Stimulated activated naive B cell treated with anti-CD40 and anti-IgM and Interleukin-4, amounts not matched to agents 10 μg/mL and 1 μg/mL and 100 μg/mL, for 72 hours (primary cell): ENCODE results near the gene CD48.

Source experiments
- ATAC-seq, 2 donors: fragments of 150-1000 bp; cut with Tn5 transposase; replicated peaks; 2 replicates each; pipeline ENCODE4 v1.10.0; 2021; ENCODE audit warnings: moderate library complexity in 1 of 2
- DNase-seq: peaks from one replicate; pipeline ENCODE4 v3.0.0; 2021
- H3K27ac Mint-ChIP-seq: one replicate; pipeline ENCODE4 v1.8.0; 2022; ENCODE audit warnings: mild to moderate bottlenecking, mixed read lengths
- H3K27me3 Mint-ChIP-seq, 2 donors: one replicate each; pipeline ENCODE4 v1.8.0; 2022; ENCODE audit warnings: mixed read lengths in 2 of 2
- H3K36me3 Mint-ChIP-seq, 2 donors: one replicate each; pipeline ENCODE4 v1.8.0; 2022; ENCODE audit warnings: mixed read lengths in 2 of 2, mild to moderate bottlenecking in 1 of 2
- H3K4me1 Mint-ChIP-seq, 2 donors: one replicate each; pipeline ENCODE4 v1.8.0; 2022; ENCODE audit warnings: mixed read lengths in 2 of 2, mild to moderate bottlenecking in 1 of 2
- H3K4me3 Mint-ChIP-seq, 2 donors: one replicate each; pipeline ENCODE4 v1.8.0; 2022; ENCODE audit warnings: mild to moderate bottlenecking in 2 of 2, mixed read lengths in 2 of 2, moderate library complexity in 1 of 2
- H3K9me3 Mint-ChIP-seq, 2 donors: one replicate each; pipeline ENCODE4 v1.8.0; 2022; ENCODE audit warnings: mixed read lengths in 2 of 2, mild to moderate bottlenecking in 1 of 2

CD48 gene

GRCh38 chr1:160746836-160747500 lies 35.3 kb upstream of the CD48 start:
- peaks cover 0 to 2% of the 10 kb centered on the region in 2 donors for H3K9me3 Mint-ChIP-seq
- no peaks in the 10 kb centered on the region for H3K27me3 Mint-ChIP-seq
- no peak for ATAC-seq
- peaks cover 59 to 82% of the 10 kb centered on the region in 2 donors for H3K4me1 Mint-ChIP-seq
- DNase-seq, result no peak
- H3K36me3 Mint-ChIP-seq, result peaks cover 53 to 88% of the 10 kb centered on the region in 2 donors
- no peak overlapping the region for H3K27ac Mint-ChIP-seq
- H3K4me3 Mint-ChIP-seq, result no peak overlapping the region

GRCh38 chr1:160745551-160745950 lies 33.9 kb upstream of the CD48 start:
- no peak overlapping the region for H3K4me3 Mint-ChIP-seq
- H3K27me3 Mint-ChIP-seq, result no peaks in the 10 kb centered on the region
- ATAC-seq, result no peak
- H3K4me1 Mint-ChIP-seq, result peaks cover 57 to 82% of the 10 kb centered on the region in 2 donors
- H3K27ac Mint-ChIP-seq, result no peak overlapping the region
- peaks cover 53 to 89% of the 10 kb centered on the region in 2 donors for H3K36me3 Mint-ChIP-seq
- no peaks in the 10 kb centered on the region for H3K9me3 Mint-ChIP-seq
- no peak for DNase-seq

DNA sequence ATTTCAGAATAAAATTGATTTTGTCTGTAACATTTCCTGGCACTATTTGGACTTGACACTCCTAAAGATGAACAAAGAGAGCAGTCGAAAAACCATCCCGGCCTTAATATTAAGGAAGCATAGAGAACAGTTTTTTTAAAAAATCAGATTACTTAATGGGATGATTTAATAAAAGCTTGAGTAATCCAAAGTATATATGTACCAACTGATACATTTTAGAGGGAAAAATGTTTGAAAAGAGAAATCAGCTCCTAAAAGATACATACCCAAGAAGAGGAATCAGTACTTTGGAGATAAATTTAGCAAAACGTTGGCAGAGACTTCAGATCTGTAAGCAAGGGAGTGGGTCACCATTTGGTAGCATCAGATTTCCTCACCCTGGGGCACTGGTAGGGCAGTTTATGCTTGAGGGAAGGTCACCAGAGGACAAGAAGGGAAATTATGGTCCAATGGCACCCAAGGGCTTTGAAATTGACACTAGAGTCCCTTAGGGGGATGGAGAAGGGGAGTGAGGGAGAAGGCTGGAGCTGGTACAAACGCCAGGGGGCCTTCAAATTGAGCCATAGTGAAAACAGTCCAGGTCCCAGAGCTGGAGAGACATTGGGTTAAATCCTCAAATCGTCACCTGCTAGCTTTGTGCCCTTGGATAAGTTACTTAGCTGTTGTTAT lies 33.4 kb upstream of the CD48 start:
- H3K4me3 Mint-ChIP-seq, result peak overlapping the region in 1 of 2 donors; percentile 81
- H3K27ac Mint-ChIP-seq, result peak overlapping the region; percentile 9
- H3K9me3 Mint-ChIP-seq, result no peaks in the 10 kb centered on the region
- peaks cover 51 to 82% of the 10 kb centered on the region in 2 donors for H3K4me1 Mint-ChIP-seq
- no peak for DNase-seq
- no peak for ATAC-seq
- H3K27me3 Mint-ChIP-seq, result no peaks in the 10 kb centered on the region
- H3K36me3 Mint-ChIP-seq, result peaks cover 49 to 87% of the 10 kb centered on the region in 2 donors

DNA sequence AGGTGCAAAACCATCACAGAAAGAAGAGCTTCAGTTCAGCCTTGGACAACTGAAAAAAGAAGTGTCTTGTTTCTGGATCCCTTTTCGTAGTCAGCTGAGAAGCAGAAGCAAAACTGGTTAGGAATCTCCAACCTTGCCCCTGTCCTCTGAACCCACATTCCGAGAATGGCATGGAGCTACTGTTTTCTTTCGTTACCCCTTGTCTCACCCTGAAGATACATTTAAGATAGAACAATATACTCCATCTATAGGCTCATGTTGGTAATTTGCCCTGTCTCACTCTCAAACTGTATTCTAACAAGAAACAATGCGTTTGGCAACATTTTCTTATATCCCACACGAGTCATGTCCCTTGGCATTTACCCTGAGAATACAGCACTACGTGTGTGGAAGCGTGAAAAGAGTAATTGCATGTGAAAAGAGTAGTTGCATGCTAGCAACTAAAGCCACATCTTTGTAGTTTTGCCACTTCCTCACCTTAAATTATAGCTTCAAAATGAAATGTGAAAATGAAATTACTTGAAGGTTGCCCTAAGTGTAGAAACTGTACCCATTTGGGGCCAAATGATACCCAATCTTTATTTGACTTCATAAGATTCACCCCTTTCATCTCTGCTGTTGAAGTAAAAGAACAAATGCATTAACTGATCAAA lies 32.7 kb upstream of the CD48 start:
- Mint-ChIP-seq H3K4me3 (peak overlapping the region; percentile 39 to 81), H3K4me1 (peaks cover 51 to 82% of the 10 kb centered on the region in 2 donors), H3K9me3 (no peaks in the 10 kb centered on the region), H3K27me3 (no peaks in the 10 kb centered on the region), H3K27ac (peak overlapping the region; percentile 82), H3K36me3 (peaks cover 50 to 83% of the 10 kb centered on the region in 2 donors)
- no peak for DNase-seq
- peak; percentile 59 to 78 for ATAC-seq

GRCh38 chr1:160743266-160743665 lies 31.6 kb upstream of the CD48 start:
- H3K27me3 Mint-ChIP-seq, result no peaks in the 10 kb centered on the region
- H3K4me1 Mint-ChIP-seq, result peaks cover 49 to 82% of the 10 kb centered on the region in 2 donors
- H3K27ac Mint-ChIP-seq, result peak overlapping the region; percentile 90
- peaks cover 40 to 74% of the 10 kb centered on the region in 2 donors for H3K36me3 Mint-ChIP-seq
- no peak for ATAC-seq
- peak overlapping the region; percentile 74 to 81 for H3K4me3 Mint-ChIP-seq
- H3K9me3 Mint-ChIP-seq, result peaks cover 0 to under 1% of the 10 kb centered on the region in 2 donors
- no peak for DNase-seq

DNA sequence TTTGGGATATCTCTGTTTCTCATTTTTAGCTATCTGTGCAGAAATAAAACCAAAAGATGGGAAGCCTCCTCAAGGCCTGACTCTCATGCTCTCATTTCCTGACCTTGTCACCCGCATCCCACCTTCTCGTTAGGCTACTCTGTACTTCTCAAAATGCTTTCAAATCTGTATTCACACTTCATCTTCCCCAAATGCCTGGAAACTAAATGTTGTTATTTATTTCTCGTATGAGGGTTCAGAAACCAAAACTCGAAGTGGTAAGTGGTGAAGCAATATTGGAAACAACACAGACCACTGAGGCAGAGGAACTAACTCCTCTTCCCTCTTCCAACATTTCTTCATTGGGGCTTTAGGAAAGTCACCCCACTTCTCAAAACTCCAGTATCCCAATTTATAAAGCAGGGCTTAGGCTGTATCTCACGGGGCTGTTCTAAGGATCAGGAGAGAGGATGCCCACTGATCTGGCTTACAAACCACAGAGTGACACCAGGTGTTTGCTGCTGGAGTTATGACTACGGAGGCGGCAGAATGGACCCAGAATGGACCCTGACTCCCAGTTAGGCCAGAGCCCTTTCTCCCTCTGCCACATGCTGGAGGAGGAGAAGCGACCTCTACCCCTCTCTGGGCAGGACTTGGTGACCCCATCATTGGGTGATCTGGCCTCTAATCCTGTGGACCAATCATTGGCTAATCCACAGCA lies 31.0 kb upstream of the CD48 start:
- DNase-seq, result no peak
- H3K9me3 Mint-ChIP-seq, result peaks cover 0 to 2% of the 10 kb centered on the region in 2 donors
- no peaks in the 10 kb centered on the region for H3K27me3 Mint-ChIP-seq
- H3K27ac Mint-ChIP-seq, result peak overlapping the region; percentile 90
- peak overlapping the region; percentile 74 to 81 for H3K4me3 Mint-ChIP-seq
- H3K36me3 Mint-ChIP-seq, result peaks cover 35 to 71% of the 10 kb centered on the region in 2 donors
- H3K4me1 Mint-ChIP-seq, result peaks cover 48 to 81% of the 10 kb centered on the region in 2 donors
- no peak for ATAC-seq

DNA sequence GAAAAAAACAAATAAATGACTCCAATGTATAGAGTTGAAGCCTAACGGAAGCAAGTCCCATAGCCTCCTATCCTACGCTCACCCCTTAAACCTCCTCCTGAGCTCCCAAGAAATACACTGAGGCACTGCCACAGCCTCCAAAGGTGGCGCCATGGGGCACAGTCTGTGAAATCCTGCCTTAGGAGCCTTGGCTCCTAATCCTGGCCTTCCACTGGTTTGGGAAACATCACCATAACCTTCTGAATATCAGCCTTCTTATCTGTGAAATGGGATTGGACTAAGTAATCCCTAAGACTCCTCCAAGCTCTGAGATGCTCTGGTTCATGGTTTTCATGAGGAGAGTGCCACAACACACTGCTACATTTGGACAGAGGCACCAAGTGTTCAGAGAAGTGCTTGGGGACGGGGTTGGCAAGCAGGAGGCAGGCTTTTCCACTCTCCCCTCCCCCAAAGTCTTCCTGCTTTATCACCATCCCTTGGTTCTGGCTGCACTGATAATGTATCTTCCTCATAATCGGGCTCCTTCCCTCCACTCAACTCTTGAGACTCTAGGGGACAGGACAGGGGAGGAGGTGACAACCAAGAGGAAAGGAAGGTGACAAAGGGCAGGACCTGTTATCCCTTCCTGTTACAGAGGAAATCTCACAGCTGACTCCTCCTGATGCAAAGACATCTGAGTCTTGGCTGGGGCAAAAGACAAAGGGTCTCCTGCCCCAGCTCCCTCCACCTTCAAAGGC lies 30.2 kb upstream of the CD48 start:
- DNase-seq, result no peak
- H3K9me3 Mint-ChIP-seq, result peaks cover 0 to 6% of the 10 kb centered on the region in 2 donors

GRCh38 chr1:160741092-160741501 lies 29.5 kb upstream of the CD48 start:
- Mint-ChIP-seq H3K27me3 (no peaks in the 10 kb centered on the region), H3K4me1 (peaks cover 46 to 76% of the 10 kb centered on the region in 2 donors), H3K36me3 (peaks cover 48 to 77% of the 10 kb centered on the region in 2 donors), H3K4me3 (peak overlapping the region; percentile 74 to 81), H3K27ac (peak overlapping the region; percentile 44), H3K9me3 (peaks cover 1 to 6% of the 10 kb centered on the region in 2 donors)
- ATAC-seq (no peak), DNase-seq (no peak)

More for the DNA sequence above, 30.2 kb upstream of the CD48 start:
- peak overlapping the region; percentile 74 to 81 for H3K4me3 Mint-ChIP-seq
- H3K27me3 Mint-ChIP-seq, result no peaks in the 10 kb centered on the region
- peaks cover 48 to 81% of the 10 kb centered on the region in 2 donors for H3K4me1 Mint-ChIP-seq
- ATAC-seq, result no peak
- H3K36me3 Mint-ChIP-seq, result peaks cover 43 to 74% of the 10 kb centered on the region in 2 donors
- peak overlapping the region; percentile 44 for H3K27ac Mint-ChIP-seq

GRCh38 chr1:160740133-160740688 lies 28.6 kb upstream of the CD48 start:
- Mint-ChIP-seq H3K4me3 (peak overlapping the region; percentile 82 to 85), H3K27me3 (no peaks in the 10 kb centered on the region), H3K27ac (peak overlapping the region; percentile 91), H3K36me3 (peaks cover 50 to 74% of the 10 kb centered on the region in 2 donors), H3K4me1 (peaks cover 44 to 72% of the 10 kb centered on the region in 2 donors), H3K9me3 (peaks cover 5 to 9% of the 10 kb centered on the region in 2 donors)
- ATAC-seq (peak; percentile 2 to 4), DNase-seq (no peak)

DNA sequence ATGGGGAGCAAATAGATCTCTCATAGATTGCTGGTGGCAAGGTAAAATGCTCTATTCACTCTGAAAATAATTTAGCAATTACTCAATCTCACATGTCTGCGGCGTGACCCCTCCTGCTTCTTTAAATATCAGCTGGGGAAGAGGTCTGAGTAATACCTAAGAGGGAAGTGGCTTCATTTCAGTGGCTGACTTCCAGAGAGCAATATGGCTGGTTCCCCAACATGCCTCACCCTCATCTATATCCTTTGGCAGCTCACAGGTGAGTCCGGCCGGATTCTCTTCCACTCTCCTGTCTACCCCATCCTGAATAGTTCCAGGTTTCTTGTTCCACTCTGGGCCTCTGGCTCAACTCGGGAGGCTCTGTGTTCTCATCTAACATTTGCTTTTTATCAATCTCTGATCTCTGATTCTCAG lies 27.5 kb upstream of the CD48 start, which contains the start of gene SLAMF7:
TSS of gene SLAMF7 (plus strand) at position 150 of the 414 bp plus-strand sequence. CDS start at position 205, 55 bp downstream.
- H3K36me3 Mint-ChIP-seq, result peaks cover 47 to 68% of the 10 kb centered on the region in 2 donors
- peak; percentile 57 for DNase-seq

DNA sequence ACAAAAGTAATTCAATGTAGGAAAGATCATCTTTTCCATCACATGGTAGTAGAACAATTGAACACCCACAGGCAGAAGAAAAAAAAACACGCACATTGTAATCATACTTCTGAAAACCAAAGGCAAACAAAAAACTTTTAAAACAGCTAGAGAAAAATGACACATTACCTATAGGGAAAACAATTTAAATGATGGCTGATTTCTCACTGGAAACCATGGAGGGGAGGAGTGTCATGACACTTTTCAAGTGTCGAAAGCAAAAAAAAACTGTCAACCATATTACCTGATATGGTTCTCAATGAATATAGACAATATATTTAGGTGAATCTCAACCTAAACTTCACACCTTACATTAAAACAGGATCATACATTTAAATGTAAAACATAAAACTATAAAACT lies 26.6 kb upstream of the CD48 start:
- H3K4me3 Mint-ChIP-seq, result peak overlapping the region; percentile 55 to 89
- DNase-seq, result no peak

More for the DNA sequence above, 27.5 kb upstream of the CD48 start, which contains the start of gene SLAMF7:
- Mint-ChIP-seq H3K4me1 (peaks cover 40 to 67% of the 10 kb centered on the region in 2 donors), H3K9me3 (peaks cover 5 to 9% of the 10 kb centered on the region in 2 donors), H3K27me3 (no peaks in the 10 kb centered on the region), H3K27ac (peak within 1 kb of the TSS; percentile 95), H3K4me3 (peak within 1 kb of the TSS; percentile 85 to 89)
- peak; percentile 94 to 96 for ATAC-seq

DNA sequence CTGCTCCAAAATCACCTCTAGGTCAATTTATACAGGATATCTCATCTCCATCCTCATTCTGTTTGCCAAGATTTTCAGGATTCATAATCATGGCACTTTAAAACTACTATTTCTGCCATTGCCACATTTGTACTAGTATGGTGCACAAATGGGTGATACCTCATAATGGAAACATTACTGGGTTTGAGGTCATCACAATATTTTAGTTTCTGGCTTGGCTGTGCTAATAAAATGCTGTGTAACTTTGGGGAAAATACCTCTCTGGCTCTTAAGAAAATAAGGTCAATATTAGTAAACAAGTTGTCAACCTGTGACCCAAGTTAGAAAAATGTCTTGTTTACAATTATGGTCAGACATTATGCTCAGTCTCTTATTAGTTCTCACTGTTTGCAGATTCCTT lies 22.7 kb upstream of the CD48 start:
- DNase-seq (no peak), ATAC-seq (no peak)
- no peaks in the 10 kb centered on the region for H3K27me3 Mint-ChIP-seq
- peaks cover 35 to 46% of the 10 kb centered on the region in 2 donors for H3K4me1 Mint-ChIP-seq
- H3K27ac Mint-ChIP-seq, result peak overlapping the region; percentile 48
- peak overlapping the region; percentile 4 to 57 for H3K4me3 Mint-ChIP-seq
- H3K9me3 Mint-ChIP-seq, result peaks cover 11 to 16% of the 10 kb centered on the region in 2 donors
- H3K36me3 Mint-ChIP-seq, result peaks cover 35 to 50% of the 10 kb centered on the region in 2 donors

More for the DNA sequence above, 26.6 kb upstream of the CD48 start:
- Mint-ChIP-seq H3K27me3 (no peaks in the 10 kb centered on the region), H3K4me1 (peaks cover 41 to 67% of the 10 kb centered on the region in 2 donors), H3K9me3 (peaks cover 5 to 9% of the 10 kb centered on the region in 2 donors), H3K27ac (peak overlapping the region; percentile 95), H3K36me3 (peaks cover 51 to 65% of the 10 kb centered on the region in 2 donors)
- no peak for ATAC-seq

DNA sequence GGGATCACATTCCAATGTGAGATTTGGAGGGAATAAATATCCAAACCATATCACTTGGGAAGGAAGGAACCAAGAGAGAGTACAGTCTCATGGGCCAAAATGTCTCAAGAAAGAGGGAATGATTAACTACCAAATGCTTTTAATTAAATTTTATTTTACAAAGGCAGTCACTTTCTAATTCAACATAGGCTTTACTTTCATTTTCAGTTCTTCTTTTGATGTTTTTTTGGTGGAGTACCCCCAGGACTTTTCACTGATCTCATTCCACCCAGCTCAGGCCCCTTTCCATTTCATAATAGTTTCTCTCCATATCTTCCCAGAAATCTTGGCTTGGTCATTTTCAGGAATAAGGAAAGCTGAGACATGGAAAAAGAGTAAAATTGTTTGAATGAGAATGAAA lies 22.3 kb upstream of the CD48 start:
- DNase-seq, result no peak
- Mint-ChIP-seq H3K4me1 (peaks cover 31 to 42% of the 10 kb centered on the region in 2 donors), H3K27me3 (no peaks in the 10 kb centered on the region), H3K36me3 (peaks cover 35 to 50% of the 10 kb centered on the region in 2 donors), H3K27ac (peak overlapping the region; percentile 48), H3K4me3 (peak overlapping the region; percentile 4 to 57), H3K9me3 (peaks cover 11 to 16% of the 10 kb centered on the region in 2 donors)
- ATAC-seq, result peak in 1 of 2 donors; percentile 58
